Measurements from ENCODE around the gene DOC2B. TPM values are rescaled to one million over a fixed set of nuclear protein-coding genes. Genes with fewer than 3 reads are reported as not detected.

The DOC2B gene
- polyA plus RNA-seq, 3 donors: 0.02 to 0.19 TPM; not detected in 1

DNA sequence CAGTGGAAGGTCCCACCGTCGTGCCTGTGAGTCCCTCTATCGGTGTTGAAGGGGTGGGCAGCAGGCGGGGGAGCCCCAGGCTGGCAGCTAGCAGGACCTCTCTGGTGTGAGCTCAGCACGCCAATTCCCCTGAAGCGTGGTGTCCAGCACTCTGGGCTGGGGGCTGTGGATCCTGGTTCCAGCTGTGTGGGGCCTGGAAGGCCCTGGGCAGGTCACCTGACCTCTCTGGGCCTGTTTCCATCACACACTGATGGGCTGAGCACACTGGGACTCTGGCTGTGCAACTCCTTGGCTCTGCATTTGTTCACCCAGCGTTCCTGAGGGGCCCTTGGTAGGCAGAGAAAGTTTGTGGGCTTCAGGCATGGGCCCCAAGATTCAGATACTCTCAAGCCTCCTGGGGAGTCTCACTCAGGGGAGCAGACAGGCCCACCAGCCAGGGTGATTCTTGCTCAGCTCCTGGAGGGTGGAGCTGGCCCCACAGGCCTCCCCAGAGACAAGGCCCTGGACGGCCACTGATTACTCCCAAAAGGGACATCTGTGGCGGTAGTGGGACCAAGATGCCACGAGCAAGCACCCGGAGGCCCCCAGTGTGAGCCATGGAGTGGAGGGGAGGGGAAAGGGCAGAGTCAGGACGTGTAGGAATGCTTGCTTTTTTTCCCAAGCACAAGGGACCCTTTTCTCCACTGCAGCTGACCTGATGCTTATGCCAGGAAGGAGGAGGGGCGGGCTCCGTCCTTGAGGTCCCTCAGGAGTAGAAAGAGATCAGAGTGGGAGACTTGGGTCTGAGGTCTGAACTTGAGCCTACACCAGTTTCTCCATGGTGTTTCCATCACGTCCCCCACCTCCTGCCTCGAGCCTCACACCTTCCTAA, 35.5 kb downstream of the DOC2B start:
- TF ChIP-seq CTCF (IDR thresholded peaks at IDR 0.05): no peak
- Histone ChIP-seq H3K4me3 (replicated peaks in 1 of 3; ENCODE audit: low read depth in 2 of 3, low read length in 3 of 3) (no peak overlapping the region), H3K4me2 (replicated peaks; ENCODE audit: extremely low read depth, low read length, poor library complexity, severe bottlenecking) (no peak overlapping the region), H4K20me1 (ENCODE audit: insufficient read depth, low read length) (no peaks in the 10 kb centered on the region), H3K27ac (ENCODE audit: low read depth in 1 of 2, low read length in 2 of 2) (no peak overlapping the region), H3K4me1 (ENCODE audit: control insufficient read depth in 1 of 2, insufficient read depth in 2 of 2, low read length in 2 of 2) (no peaks in the 10 kb centered on the region), H3K79me2 (ENCODE audit: insufficient read depth, low read length) (no peaks in the 10 kb centered on the region), H3K9ac (ENCODE audit: insufficient read depth, low read length, poor library complexity, severe bottlenecking) (no peak overlapping the region), H2AFZ (ENCODE audit: insufficient read depth, low read depth, low read length, poor library complexity, severe bottlenecking) (no peak overlapping the region), H3K27me3 (ENCODE audit: control insufficient read depth in 2 of 2, insufficient read depth in 2 of 2, low read length in 2 of 2) (peaks cover 2 to 10% of the 10 kb centered on the region in 2 donors), H3K9me3 (replicated peaks in 1 of 2; ENCODE audit: control insufficient read depth in 1 of 2, insufficient read depth in 1 of 2, low read length in 2 of 2) (no peaks in the 10 kb centered on the region), H3K36me3 (replicated peaks in 1 of 2; ENCODE audit: control insufficient read depth in 1 of 2, insufficient read depth in 2 of 2, low read length in 2 of 2) (no peaks in the 10 kb centered on the region)
- H3K27ac Mint-ChIP-seq: no peak overlapping the region
- no peak for DNase-seq
- intact Hi-C loops (cut with micrococcal nuclease): loop anchor here (2.0 to 5.0 kb wide), 2 partner anchors 239 to 606 kb away; partner anchors contain the start of gene GEMIN4 (in 1 of the 2)
- peaks cover 4% of the 10 kb centered on the region for H3K4me1 Mint-ChIP-seq
- WGBS (ENCODE audit: insufficient coverage): 92% methylated on average over 12 of the region's 16 CpGs
- no peak overlapping the region for H3K4me3 Mint-ChIP-seq
- peaks cover 0 to 3% of the 10 kb centered on the region in 2 donors for H3K36me3 Mint-ChIP-seq
- H3K9me3 Mint-ChIP-seq: no peaks in the 10 kb centered on the region
- peaks cover 8 to 10% (median 10%) of the 10 kb centered on the region in 3 donors for H3K27me3 Mint-ChIP-seq (ENCODE audit: low read depth in 3 of 3)

DNA sequence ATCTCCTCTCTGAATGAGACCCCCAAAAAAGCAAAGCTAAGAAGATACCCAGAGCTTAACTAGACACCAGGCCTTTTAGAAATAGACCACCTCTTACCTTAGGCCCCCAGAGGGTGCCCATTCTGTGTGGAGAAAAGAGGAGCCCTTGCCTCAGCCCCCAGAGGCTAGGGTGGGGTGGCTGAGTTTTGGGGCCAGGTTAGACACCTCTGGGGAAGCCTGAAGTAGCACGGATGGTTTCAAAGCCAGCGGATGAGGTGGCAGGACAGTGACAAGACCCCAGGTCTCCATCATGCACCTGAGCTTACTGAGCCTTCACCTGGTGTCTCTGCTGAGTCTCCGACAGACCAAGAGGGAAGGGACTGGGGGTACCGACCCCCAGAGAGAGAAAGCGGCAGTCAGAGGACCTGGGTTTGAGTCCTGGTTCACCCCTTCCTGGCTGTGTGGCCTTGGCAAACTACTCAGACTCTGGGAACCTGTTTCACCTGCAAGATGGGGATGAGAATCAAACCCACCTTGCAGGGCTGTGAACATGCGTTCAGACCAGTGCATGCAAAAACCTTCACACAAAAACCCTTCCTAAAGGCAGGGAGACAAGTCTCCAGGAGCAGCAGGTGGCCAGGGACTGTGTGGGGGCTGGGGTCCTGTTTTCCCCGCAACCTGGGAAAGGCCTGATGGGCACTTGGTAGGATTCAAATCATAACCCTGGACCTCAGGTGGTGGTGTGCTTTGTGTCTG, 36.3 kb downstream of the DOC2B start:
- Mint-ChIP-seq H3K27me3 (ENCODE audit: low read depth in 3 of 3) (peaks cover 8 to 10% (median 10%) of the 10 kb centered on the region in 3 donors), H3K36me3 (peaks cover 0 to 3% of the 10 kb centered on the region in 2 donors)
- intact Hi-C loops (cut with micrococcal nuclease): loop anchor here (2.0 to 5.0 kb wide), 3 partner anchors 240 to 607 kb away; partner anchors contain the start of gene GEMIN4 (in 1 of the 2)

More for the DNA sequence above, 36.3 kb downstream of the DOC2B start:
- no peak overlapping the region for H2AFZ ChIP-seq (ENCODE audit: insufficient read depth, low read depth, low read length, poor library complexity, severe bottlenecking)
- H3K27ac ChIP-seq (ENCODE audit: low read depth in 1 of 2, low read length in 2 of 2): no peak overlapping the region
- no peak for DNase-seq
- no peaks in the 10 kb centered on the region for H3K36me3 ChIP-seq (replicated peaks in 1 of 2; ENCODE audit: control insufficient read depth in 1 of 2, insufficient read depth in 2 of 2, low read length in 2 of 2)
- no peaks in the 10 kb centered on the region for H3K79me2 ChIP-seq (ENCODE audit: insufficient read depth, low read length)
- H3K27me3 ChIP-seq (ENCODE audit: control insufficient read depth in 2 of 2, insufficient read depth in 2 of 2, low read length in 2 of 2): peaks cover 2 to 10% of the 10 kb centered on the region in 2 donors
- WGBS (ENCODE audit: insufficient coverage): 74% methylated on average over 6 of the region's 7 CpGs
- Mint-ChIP-seq H3K4me3 (no peak overlapping the region), H3K4me1 (peaks cover 4% of the 10 kb centered on the region), H3K27ac (no peak overlapping the region), H3K9me3 (no peaks in the 10 kb centered on the region)
- no peak overlapping the region for H3K4me2 ChIP-seq (replicated peaks; ENCODE audit: extremely low read depth, low read length, poor library complexity, severe bottlenecking)
- H3K4me1 ChIP-seq (ENCODE audit: control insufficient read depth in 1 of 2, insufficient read depth in 2 of 2, low read length in 2 of 2): no peaks in the 10 kb centered on the region
- no peak overlapping the region for H3K4me3 ChIP-seq (replicated peaks in 1 of 3; ENCODE audit: low read depth in 2 of 3, low read length in 3 of 3)
- no peaks in the 10 kb centered on the region for H4K20me1 ChIP-seq (ENCODE audit: insufficient read depth, low read length)
- no peak for TF ChIP-seq CTCF (IDR thresholded peaks at IDR 0.05)
- H3K9ac ChIP-seq (ENCODE audit: insufficient read depth, low read length, poor library complexity, severe bottlenecking): no peak overlapping the region
- H3K9me3 ChIP-seq (replicated peaks in 1 of 2; ENCODE audit: control insufficient read depth in 1 of 2, insufficient read depth in 1 of 2, low read length in 2 of 2): no peaks in the 10 kb centered on the region
